Endothelial cell of coronary artery (primary cell): ENCODE data around the gene FAM237B. TPM values are rescaled to one million over a fixed set of nuclear protein-coding genes. Genes with fewer than 3 reads are reported as not detected.

Experiments used
- total RNA-seq: library from RNA; depleted of rRNA; stranded (reverse); fragments of >200 nt; gene quantifications from 2 replicates; pipeline ENCODE4 v1.2.3, GENCODE V29; 2014

FAM237B gene
- total RNA-seq, result not detected in 2 replicates

DNA sequence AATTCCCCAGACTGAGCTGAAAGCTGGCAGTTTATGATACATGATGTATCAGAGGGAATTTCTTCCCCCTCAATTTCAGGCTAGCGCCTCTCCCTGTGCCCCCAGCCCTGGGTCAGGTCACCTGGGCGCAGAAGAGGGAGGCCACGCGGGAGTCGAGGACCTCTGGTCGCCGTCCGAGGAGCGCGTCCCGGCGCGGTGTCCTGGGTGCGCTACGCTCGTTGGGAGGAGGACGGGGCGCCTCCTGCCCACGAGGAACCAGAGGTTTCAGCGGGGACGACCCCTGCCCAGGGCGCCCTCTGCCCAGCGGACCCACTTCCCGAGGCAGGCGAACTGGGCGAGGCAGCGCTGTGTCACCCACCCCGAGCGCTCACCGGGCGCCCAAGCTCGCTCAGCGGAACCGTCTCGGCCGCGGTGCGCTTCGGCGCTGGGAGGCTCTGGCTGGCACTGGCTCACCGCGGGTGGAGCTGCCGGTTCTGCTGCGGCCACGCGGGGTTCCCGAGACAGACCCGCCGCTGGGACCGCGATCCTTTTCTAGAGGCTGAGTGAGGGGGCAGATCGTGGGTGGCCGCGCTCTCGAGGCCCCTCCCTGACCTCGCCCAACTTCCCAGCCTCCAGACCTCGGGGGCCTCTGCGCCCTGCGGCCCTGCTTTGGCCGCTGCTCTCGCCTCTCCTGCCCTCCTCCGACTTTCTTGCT, at the start of gene FAM237B:
TSS of gene FAM237B (minus strand) at position 504 of the 694 bp plus-strand sequence. CDS start 1,556 bp downstream, outside the sequence.

DNA sequence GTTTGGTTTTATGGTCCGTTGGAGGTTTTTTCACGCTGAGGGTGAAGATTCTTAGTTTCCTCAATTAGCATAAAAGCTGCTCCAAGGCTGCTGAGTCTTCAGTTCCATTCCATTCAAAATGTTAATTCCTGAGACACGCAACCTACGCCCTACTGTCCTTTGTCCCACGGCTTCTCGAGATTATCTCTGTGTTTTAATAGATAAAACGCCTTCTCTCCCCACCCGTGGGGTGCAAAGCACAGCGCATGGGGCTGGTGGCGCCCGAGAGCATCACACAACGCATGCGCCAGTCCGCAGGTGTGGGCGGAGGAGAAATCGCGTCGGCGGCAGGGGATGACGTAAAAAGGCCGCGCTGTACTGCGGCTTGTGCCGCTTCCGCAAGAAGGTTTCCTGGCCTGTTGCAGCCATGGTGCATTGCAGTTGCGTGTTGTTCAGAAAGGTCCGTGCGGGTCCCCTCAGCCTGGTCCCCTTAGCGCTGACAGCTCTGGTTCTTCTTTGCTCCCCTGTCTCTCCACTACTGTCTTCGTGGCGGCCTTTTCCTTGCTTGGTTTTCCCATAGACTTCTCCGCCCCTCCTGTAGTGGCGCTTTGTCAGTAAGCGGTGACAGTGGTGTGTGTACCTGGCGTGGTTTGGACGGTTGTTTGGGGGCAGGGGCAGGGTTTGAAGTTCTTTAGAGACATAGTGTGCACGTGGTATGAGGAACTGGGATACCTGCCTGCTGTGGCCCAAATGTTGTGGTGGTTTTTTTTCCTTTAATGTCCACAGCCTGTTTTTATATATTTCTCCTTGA, 25.4 kb upstream of the FAM237B start, which contains the start of gene GTPBP10:
TSS of gene GTPBP10 (plus strand) at position 381 of the 790 bp plus-strand sequence. CDS start at position 407, 26 bp downstream.

Other genes starting within 250 kb of the FAM237B start
- gene STEAP1, start 166.8 kb downstream of the FAM237B start, total RNA-seq, result 8.5 and 10.8 TPM in 2 replicates
- gene STEAP2, start 109.6 kb downstream of the FAM237B start, total RNA-seq, result 0.81 and 1.2 TPM in 2 replicates
- 2.2 and 2.4 TPM in 2 replicates for gene CFAP69, start 76.1 kb downstream of the FAM237B start, total RNA-seq
- 8.0 and 8.5 TPM in 2 replicates for gene GTPBP10, start 25.4 kb upstream of the FAM237B start, total RNA-seq
- gene CLDN12, start 82.2 kb upstream of the FAM237B start, total RNA-seq, result 5.9 and 15.0 TPM in 2 replicates
- gene PTTG1IP2, start 148.3 kb upstream of the FAM237B start, total RNA-seq, result not detected in 2 replicates